Epithelial cell of esophagus (primary cell): ENCODE data around the gene INPP5F.
A peak's percentile ranks its signal among the peaks of the same experiment; 100 is the strongest.

Source experiments
- DNase-seq: peaks from one replicate; pipeline ENCODE4 v3.0.0; 2010; ENCODE audit warnings: low read depth
- H3K4me3 ChIP-seq: 2 replicates; pipeline ENCODE4 v1.5.1; 2011; ENCODE audit warnings: mild to moderate bottlenecking, low read length, control low read depth
- CTCF ChIP-seq: IDR thresholded peaks from 2 replicates; pipeline ENCODE4 v1.5.1; 2011; ENCODE audit warnings: low read depth, mild to moderate bottlenecking, low read length, control low read depth, inconsistent platforms; ENCODE audit not compliant: insufficient read depth; ENCODE audit errors: missing control alignments

INPP5F gene

GRCh38 chr10:119694608-119695007, 31.2 kb upstream of the INPP5F start:
- TF ChIP-seq CTCF: no peak
- no peak for DNase-seq
- H3K4me3 ChIP-seq: no peak overlapping the region

GRCh38 chr10:119700321-119700954, 25.4 kb upstream of the INPP5F start:
- no peak overlapping the region for H3K4me3 ChIP-seq
- no peak for DNase-seq
- TF ChIP-seq CTCF: no peak

DNA sequence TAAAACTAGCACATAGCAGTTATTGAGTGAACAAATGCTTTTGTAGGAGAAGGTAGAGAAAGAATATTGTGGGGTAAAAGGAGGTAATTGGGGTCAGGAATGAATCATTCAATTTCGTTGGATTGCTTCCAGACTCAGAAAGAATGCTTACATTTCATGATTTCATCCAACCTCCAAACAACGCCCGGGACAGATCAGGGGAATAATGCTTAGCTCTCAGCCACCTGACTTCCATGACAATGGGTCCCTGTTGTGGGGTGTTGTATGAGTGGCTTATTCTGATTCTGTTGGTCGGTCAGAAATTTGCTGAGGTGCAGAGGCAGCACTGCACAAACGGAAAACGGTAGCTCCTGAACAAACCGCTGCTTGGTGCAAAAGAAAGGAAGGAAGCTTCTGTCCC, 24.0 kb upstream of the INPP5F start:
- no peak for TF ChIP-seq CTCF
- no peak overlapping the region for H3K4me3 ChIP-seq
- DNase-seq: peak; percentile 53

DNA sequence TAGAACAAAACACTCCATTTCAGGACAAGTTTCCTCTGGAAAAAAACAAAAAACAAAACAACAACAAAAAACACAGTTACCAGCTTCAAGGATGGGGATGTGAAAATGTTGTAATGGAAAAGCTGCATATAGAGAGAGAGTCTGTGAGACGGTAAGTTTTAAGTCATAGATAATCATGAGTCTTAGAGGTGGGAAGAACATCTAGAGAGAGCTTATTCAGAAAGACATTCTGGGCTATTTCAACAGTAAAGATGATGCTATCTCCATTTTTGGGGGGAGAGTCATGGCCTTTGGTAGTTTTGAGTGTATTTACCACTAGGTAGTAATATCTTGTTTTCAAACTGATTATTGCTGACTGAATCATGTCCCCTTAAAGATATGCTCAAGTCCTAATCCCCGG, 23.3 kb upstream of the INPP5F start:
- no peak for TF ChIP-seq CTCF

DNA sequence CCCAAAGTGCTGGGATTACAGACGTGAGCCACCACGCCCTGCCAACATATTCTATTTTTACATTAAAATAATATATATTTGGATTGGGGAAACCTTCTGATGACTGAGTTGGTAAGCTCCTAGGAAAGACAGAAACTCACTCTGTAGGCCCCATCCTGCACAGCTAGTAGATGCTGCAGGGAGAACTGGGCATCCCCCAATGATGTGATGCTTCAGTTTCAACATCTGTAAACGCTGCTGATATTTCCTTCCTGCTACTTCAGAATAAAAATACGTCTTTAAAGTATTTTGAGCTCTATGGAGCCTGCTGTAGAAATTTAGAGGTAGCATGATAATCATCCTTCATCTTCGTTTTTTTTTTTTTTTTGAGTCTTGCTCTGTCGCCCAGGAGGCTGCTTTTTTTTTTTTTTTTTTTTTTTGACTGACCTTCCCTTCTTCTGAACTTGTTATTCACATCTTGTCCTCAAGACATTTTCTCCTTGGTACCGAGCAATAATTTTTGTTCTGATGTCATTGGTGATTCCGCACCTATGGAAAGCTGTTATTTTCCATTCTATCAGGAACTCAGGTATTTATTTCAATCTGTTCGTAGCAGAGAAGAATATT, 21.8 kb upstream of the INPP5F start:
- TF ChIP-seq CTCF: no peak
- DNase-seq: no peak
- H3K4me3 ChIP-seq: no peak overlapping the region

More for the DNA sequence above, 23.3 kb upstream of the INPP5F start:
- no peak overlapping the region for H3K4me3 ChIP-seq
- no peak for DNase-seq

DNA sequence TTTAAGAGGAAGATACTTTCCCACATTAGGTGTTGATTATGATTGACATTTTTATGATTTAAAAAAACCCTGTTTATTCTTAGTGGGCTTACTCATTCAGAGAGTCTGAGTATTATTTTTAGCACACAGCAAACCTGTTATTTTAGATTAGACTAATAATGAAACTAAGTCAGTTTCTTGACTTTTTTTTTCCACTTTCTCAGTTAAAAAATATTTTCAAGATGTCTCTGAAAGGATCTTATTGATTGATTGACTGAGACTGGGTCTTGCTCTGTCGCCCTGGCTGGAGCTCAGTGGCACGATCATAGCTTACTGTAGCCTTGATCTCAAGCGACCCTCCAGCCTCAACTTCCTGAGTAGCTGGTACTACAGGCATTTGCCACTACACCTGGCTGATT, 20.4 kb upstream of the INPP5F start:
- no peak for DNase-seq
- no peak for TF ChIP-seq CTCF
- no peak overlapping the region for H3K4me3 ChIP-seq
